Measurements from ENCODE around the gene CSKMT. TPM values are rescaled to one million over a fixed set of nuclear protein-coding genes. Genes with fewer than 3 reads are reported as not detected.

CSKMT gene
- total RNA-seq, 1 experiment from 2014 or later: 16.3 TPM

DNA sequence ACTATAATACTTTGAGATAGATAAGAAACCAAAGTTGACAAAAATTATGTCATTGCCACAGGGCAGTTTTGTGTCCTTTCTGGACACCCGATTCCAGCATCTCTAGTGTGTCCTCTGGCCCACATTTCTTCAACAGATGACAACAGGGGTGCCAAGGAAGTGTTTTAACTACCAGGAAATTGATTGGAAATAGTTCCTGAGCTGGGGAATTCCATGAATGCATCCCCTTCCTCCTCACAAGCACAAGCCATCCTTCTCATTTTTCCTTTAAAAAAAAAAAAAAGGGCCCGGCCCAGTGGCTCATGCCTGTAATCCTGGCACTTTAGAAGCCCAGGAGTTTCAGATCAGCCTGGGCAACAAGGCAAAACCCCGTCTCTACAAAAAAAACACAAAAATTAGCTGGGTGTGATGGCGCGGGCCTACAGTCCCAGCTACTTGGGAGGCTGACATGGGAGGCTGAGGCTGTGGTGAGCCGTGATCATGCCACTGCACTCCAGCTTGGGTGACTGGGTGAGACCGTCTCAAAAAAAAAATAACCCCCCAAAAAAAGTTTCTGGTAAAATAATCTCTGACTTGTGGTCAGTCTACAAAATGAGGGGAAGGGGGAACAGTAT lies 42.5 kb upstream of the CSKMT start:
- H3K36me3 ChIP-seq (ENCODE audit: low read depth, low read length): peaks cover 25% of the 10 kb centered on the region
- no peak overlapping the region; the same call in 1 of the 2 replicates for H3K4me3 ChIP-seq (ENCODE audit: low read length)
- no peaks in the 10 kb centered on the region for H3K9me2 ChIP-seq (replicated peaks; ENCODE audit: low read length)
- no peak for ATAC-seq
- peak overlapping the region; percentile 41 for H3K9ac ChIP-seq (ENCODE audit: low read length)
- H3K79me2 ChIP-seq (ENCODE audit: low read length): peaks cover 24% of the 10 kb centered on the region
- H4K20me1 ChIP-seq (ENCODE audit: low read length): no peaks in the 10 kb centered on the region
- H2AFZ ChIP-seq (ENCODE audit: low read length): peak overlapping the region; percentile 74
- H3F3A ChIP-seq (ENCODE audit: low read length, unreplicated experiment): peaks cover 13% of the 10 kb centered on the region
- H3K27me3 ChIP-seq (ENCODE audit: low read length): no peaks in the 10 kb centered on the region
- H3K4me2 ChIP-seq (ENCODE audit: low read length): peak overlapping the region; percentile 84
- TF ChIP-seq EZH2 (IDR thresholded peaks at IDR 0.05; ENCODE audit: low read length, unreplicated experiment) (no peak), EZH2phosphoT487 (IDR thresholded peaks at IDR 0.05; ENCODE audit: borderline replicate concordance, low read length) (no peak)
- TF ChIP-seq, protein P1, sequence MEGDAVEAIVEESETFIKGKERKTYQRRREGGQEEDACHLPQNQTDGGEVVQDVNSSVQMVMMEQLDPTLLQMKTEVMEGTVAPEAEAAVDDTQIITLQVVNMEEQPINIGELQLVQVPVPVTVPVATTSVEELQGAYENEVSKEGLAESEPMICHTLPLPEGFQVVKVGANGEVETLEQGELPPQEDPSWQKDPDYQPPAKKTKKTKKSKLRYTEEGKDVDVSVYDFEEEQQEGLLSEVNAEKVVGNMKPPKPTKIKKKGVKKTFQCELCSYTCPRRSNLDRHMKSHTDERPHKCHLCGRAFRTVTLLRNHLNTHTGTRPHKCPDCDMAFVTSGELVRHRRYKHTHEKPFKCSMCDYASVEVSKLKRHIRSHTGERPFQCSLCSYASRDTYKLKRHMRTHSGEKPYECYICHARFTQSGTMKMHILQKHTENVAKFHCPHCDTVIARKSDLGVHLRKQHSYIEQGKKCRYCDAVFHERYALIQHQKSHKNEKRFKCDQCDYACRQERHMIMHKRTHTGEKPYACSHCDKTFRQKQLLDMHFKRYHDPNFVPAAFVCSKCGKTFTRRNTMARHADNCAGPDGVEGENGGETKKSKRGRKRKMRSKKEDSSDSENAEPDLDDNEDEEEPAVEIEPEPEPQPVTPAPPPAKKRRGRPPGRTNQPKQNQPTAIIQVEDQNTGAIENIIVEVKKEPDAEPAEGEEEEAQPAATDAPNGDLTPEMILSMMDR (conservative IDR thresholded peaks at IDR 0.05; ENCODE audit: low read depth, low read length): no peak
- POLR2A ChIA-PET (ENCODE audit: unreplicated experiment): interaction anchor here (0.6 to 1.2 kb wide), 3 partner anchors 31 to 131 kb away, joined by 4 to 20 read pairs (median 6); partner anchors contain the start of genes EEF1G and TUT1
- no peak for DNase-seq
- H3K27ac ChIP-seq (ENCODE audit: low read length): peak overlapping the region; percentile 79
- H3K4me1 ChIP-seq (ENCODE audit: insufficient read depth, low read length): peaks cover 21% of the 10 kb centered on the region
- CTCF ChIA-PET: interaction anchor here (0.5 to 1.3 kb wide), 4 partner anchors 42 to 156 kb away, joined by 3 to 6 read pairs (median 4); partner anchors contain the start of genes C11orf98, CSKMT and TAF6L
- intact Hi-C loops (cut with micrococcal nuclease): loop anchor here (2.0 kb wide), 1 partner anchor 30 kb away; the partner anchor contains the start of gene INTS5
- BruUV-seq (replicated peaks): TSS peak; percentile 99
- no peaks in the 10 kb centered on the region for H3K9me3 ChIP-seq (ENCODE audit: low read length)

DNA sequence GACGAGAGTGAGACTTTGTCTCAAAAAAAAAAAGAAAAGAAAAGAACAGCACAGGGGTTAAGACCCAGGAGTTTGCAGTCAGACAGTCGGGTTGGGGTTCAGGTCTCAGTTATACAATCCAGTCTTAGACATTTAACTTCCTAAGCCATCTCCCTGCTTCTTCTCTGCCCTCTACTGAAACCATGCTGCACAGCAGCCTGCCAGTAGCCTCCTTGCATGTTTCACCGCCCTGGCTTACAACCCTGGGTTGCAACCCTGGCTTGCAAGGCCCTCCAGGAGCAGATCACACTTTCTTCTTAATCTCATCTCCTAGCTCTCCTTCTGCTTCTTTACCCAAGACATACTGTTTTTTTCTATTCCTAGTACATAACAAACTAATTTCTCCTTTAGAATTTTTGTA lies 37.4 kb upstream of the CSKMT start:
- TF ChIP-seq, protein P1 (conservative IDR thresholded peaks at IDR 0.05; ENCODE audit: low read depth, low read length): peak; percentile 24; the same call in 1 of the 2 replicates
- TF ChIP-seq EZH2 (IDR thresholded peaks at IDR 0.05; ENCODE audit: low read length, unreplicated experiment): no peak
- ChIA-PET CTCF (no interaction called here), POLR2A (ENCODE audit: unreplicated experiment) (interaction anchor here (0.7 kb wide), 1 partner anchor 228 kb away, joined by 3 read pairs; no protein-coding TSS in a partner anchor)
- peaks cover under 1% of the 10 kb centered on the region; the same call in 1 of the 2 replicates for H3K4me1 ChIP-seq (ENCODE audit: insufficient read depth, low read length)
- no peaks in the 10 kb centered on the region for H3K9me2 ChIP-seq (replicated peaks; ENCODE audit: low read length)
- H4K20me1 ChIP-seq (ENCODE audit: low read length): no peaks in the 10 kb centered on the region
- H3F3A ChIP-seq (ENCODE audit: low read length, unreplicated experiment): peaks cover 8% of the 10 kb centered on the region
- no peaks in the 10 kb centered on the region for H3K79me2 ChIP-seq (ENCODE audit: low read length)
- H3K9me3 ChIP-seq (ENCODE audit: low read length): no peaks in the 10 kb centered on the region
- H2AFZ ChIP-seq (ENCODE audit: low read length): no peak overlapping the region
- no TSS peak for BruUV-seq (replicated peaks)
- H3K4me3 ChIP-seq (ENCODE audit: low read length): no peak overlapping the region
- DNase-seq (no peak), ATAC-seq (peak; percentile 25; the same call in 1 of the 2 replicates)
- H3K9ac ChIP-seq (ENCODE audit: low read length): no peak overlapping the region
- intact Hi-C loops (cut with micrococcal nuclease): no loop called here
- H3K4me2 ChIP-seq (ENCODE audit: low read length): no peak overlapping the region
- H3K36me3 ChIP-seq (ENCODE audit: low read depth, low read length): peaks cover 67% of the 10 kb centered on the region
- H3K27me3 ChIP-seq (ENCODE audit: low read length): no peaks in the 10 kb centered on the region
- no peak overlapping the region for H3K27ac ChIP-seq (ENCODE audit: low read length)

DNA sequence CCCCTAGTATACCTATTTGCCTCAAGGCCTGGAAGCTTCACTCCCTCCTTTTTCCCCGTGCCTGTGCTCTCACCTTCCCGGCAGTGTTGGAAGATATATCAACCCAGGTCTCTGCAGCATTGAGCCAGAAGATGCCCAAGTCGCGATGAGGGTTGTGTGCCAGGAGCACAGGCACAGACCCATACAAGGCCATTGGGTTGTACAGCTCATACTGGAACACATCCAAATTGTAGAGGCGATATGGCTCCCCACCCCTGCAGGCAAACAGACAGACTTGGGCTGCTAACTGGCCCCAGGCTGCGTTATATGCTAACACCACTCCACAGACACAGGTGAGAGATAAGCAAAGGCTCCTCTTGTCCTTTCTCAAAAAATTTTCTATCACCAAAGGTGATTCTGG lies 32.6 kb upstream of the CSKMT start:
- Histone ChIP-seq H3K4me1 (ENCODE audit: insufficient read depth, low read length) (no peaks in the 10 kb centered on the region), H3K79me2 (ENCODE audit: low read length) (no peaks in the 10 kb centered on the region), H3K9me3 (ENCODE audit: low read length) (no peaks in the 10 kb centered on the region), H3K4me2 (ENCODE audit: low read length) (no peak overlapping the region), H3K27me3 (ENCODE audit: low read length) (no peaks in the 10 kb centered on the region), H3K36me3 (ENCODE audit: low read depth, low read length) (peaks cover 70% of the 10 kb centered on the region), H3K9me2 (replicated peaks; ENCODE audit: low read length) (no peaks in the 10 kb centered on the region), H2AFZ (ENCODE audit: low read length) (no peak overlapping the region), H4K20me1 (ENCODE audit: low read length) (no peaks in the 10 kb centered on the region), H3K9ac (ENCODE audit: low read length) (no peak overlapping the region), H3K4me3 (ENCODE audit: low read length) (no peak overlapping the region), H3K27ac (ENCODE audit: low read length) (no peak overlapping the region), H3F3A (ENCODE audit: low read length, unreplicated experiment) (no peaks in the 10 kb centered on the region)
- CTCF ChIA-PET: no interaction called here
- DNase-seq (no peak), ATAC-seq (no peak)
- intact Hi-C loops (cut with micrococcal nuclease): no loop called here
- no TSS peak for BruUV-seq (replicated peaks)
- POLR2A ChIA-PET (ENCODE audit: unreplicated experiment): no interaction called here
- TF ChIP-seq EZH2 (IDR thresholded peaks at IDR 0.05; ENCODE audit: low read length, unreplicated experiment) (no peak), EZH2phosphoT487 (IDR thresholded peaks at IDR 0.05; ENCODE audit: borderline replicate concordance, low read length) (no peak)
- TF ChIP-seq, protein P1 (conservative IDR thresholded peaks at IDR 0.05; ENCODE audit: low read depth, low read length): no peak

All from PC-3 (cell line).